ENCODE measurements around the gene SCAF1.

SCAF1 gene

DNA sequence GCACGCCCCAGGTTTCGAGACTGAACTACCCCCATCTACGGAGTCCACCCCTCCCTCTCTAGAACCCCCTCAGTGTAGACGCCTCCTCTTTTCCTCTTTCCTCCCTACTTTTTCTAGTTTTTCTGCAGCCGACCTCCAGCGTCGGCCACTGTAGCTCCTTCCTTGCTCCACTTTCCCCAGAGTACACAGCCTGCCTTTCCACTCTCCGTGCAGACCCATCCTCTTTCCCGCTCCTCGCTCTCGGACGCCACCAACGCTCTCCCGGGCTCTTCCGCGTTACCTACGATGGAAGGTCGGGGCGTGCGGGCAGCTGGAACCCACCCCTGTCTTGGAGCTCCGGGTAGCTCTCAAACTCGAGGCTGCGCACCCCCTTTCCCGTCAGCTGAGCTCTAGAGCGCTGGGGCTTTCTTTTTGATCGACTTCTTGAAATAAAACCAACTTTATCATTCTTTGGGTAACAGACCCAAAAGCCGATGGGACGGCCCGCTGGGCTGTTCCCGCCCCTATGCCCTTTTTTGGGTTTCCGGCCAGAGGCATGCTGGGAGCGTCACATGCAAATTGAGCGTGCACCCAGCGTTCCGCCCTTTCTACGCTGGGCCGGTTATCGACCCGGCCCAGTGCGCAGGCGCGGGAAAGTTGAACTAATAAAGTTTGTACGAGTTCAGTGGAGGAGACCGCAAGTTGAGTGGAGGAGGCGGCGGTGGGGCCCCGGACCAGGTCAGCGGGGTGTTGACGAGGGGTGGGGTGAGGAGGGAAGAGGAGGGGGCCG is 23.5 kb downstream of the SCAF1 start, which contains the start of the genes BCL2L12 and IRF3:
BCL2L12 (plus strand) TSS at position 583 of the 769 bp plus-strand sequence. CDS start 760 bp downstream, outside the sequence.
IRF3 (minus strand) TSS at position 507 of the 769 bp plus-strand sequence. CDS start 1,019 bp downstream, outside the sequence.
- peak; percentile 96 for DNase-seq (ENCODE audit: low spot score)

- DNase-seq (ENCODE audit: low spot score) = no peak
These were observed 24.1 kb downstream of the SCAF1 start for GRCh38 chr19:49666120-49666444.

GRCh38 chr19:49667473-49667872 is 25.5 kb downstream of the SCAF1 start:
- no peak for DNase-seq (ENCODE audit: low spot score)

GRCh38 chr19:49669516-49669915 is 27.5 kb downstream of the SCAF1 start:
- DNase-seq (ENCODE audit: low spot score) = no peak

- peak; percentile 89 for DNase-seq (ENCODE audit: low spot score)
These were observed 30.3 kb downstream of the SCAF1 start for GRCh38 chr19:49672131-49672919.

DNA sequence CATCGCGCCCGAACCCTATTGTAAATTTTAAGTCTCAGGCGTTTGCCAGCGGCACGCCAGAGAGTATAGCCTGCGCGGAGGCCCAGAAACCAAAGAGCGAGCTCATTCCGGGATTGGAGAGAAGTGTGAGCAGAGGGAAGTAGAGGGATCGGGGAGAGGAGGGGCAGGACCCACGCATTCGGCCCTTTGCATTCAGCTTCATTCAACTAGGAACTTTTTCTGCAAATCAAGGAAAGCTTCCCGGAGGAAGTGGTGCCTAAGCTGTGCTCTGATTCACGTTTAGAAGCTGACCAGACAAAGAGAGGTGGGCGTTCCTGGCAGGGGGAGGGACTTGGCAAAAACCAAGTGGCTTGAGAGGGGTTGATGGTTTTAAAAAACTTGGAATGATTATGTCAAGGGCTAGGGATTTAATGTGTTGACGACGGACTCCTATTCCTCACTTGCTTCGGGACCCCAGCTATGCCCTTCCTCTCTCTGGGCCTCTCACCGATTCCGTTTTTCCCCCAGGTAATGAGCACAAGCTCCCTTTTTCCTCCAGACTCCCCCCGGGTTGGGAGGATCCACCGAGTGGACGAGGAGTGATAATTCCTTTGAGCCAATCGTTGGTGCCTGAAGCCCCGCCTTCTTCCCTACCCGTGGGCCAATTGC is 34.3 kb downstream of the SCAF1 start:
- DNase-seq (ENCODE audit: low spot score) = peak; percentile 95

- DNase-seq (ENCODE audit: low spot score) = peak; percentile 100
These were observed 34.8 kb downstream of the SCAF1 start for GRCh38 chr19:49676784-49677230.

DNA sequence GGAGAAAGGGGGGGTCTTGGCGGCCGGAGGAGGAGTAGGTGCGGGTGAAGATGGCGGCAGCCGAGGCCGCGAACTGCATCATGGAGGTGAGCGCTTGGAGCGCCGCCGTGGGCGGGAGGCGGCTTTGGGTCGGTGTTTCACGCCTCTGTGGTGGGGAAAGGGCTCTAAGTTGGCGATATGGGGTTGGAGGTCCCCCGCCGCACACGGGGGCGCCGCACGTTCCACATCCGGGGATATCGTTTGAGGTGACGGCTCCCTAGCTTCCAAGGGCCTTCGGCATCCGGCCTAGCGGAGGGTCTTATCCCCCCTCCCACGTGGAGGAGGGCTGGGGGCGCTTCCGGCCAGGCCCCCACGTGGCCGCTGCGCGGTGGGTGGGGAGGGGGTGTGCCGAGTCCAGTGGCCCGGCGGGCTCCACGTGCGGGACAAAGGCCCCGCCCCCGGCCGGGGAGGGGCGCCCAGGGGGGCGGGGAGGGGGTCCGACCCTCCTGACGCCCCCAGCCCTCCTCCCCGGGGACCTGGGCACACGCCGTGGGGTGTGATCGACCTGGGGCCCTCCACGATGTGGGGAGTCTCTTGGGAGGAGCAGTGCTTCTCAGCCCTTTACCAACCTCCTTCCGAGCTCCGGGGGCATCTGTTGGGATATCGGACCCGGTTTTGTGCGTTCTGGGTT is 35.4 kb downstream of the SCAF1 start, which contains the start of gene PRMT1:
PRMT1 (plus strand) TSS at position 41 of the 670 bp plus-strand sequence; CDS start at position 51, 10 bp downstream.
- DNase-seq (ENCODE audit: low spot score) = no peak

- DNase-seq (ENCODE audit: low spot score) = peak; percentile 69
These were observed 36.1 kb downstream of the SCAF1 start for GRCh38 chr19:49677901-49678674.

GRCh38 chr19:49678985-49679770 is 37.2 kb downstream of the SCAF1 start:
- DNase-seq (ENCODE audit: low spot score) = no peak

DNA sequence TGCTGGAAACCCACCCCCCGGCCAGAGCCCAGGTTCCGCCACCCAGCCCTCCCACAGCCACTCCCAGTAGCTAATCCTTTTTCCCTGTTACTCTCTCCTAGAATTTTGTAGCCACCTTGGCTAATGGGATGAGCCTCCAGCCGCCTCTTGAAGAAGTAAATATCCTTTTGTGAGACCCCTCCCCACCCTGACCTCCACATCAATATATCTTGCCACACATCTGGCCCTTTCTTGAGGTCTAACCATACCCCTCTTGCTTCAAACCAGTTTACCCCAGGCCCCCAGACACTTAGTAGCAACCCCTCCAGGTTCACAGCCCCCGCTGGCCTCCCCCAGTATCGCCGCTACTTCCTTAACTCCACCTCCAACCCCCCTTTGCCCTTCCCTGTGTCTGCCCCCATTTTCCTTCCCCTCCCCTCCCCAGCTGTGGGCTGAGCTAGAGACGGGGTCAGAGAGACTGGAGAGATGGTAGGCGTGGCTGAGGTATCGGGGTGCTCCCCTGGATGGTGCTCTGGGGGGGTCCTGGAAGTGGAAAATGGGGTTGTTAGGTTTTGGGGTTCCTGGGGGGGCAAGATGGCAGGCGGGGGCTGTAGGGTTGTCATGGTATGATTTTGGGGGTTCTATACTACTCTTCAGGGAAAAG is 37.9 kb downstream of the SCAF1 start:
- no peak for DNase-seq (ENCODE audit: low spot score)

- peak; percentile 81 for DNase-seq (ENCODE audit: low spot score)
These were observed 38.7 kb downstream of the SCAF1 start for GRCh38 chr19:49680421-49681351.

DNA sequence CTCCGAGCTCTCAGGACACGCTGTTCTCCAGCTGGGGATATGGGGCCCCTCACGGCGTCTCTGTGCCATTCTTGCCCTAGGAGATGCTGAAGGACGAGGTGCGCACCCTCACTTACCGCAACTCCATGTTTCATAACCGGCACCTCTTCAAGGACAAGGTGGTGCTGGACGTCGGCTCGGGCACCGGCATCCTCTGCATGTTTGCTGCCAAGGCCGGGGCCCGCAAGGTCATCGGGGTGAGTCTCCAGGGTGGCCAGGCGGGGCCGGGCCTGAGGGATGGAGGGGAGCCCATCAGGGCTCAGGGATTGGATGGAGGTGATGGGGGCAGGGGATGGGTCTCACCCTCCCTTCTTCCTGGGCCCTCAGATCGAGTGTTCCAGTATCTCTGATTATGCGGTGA is 39.8 kb downstream of the SCAF1 start:
- DNase-seq (ENCODE audit: low spot score) = no peak

DNA sequence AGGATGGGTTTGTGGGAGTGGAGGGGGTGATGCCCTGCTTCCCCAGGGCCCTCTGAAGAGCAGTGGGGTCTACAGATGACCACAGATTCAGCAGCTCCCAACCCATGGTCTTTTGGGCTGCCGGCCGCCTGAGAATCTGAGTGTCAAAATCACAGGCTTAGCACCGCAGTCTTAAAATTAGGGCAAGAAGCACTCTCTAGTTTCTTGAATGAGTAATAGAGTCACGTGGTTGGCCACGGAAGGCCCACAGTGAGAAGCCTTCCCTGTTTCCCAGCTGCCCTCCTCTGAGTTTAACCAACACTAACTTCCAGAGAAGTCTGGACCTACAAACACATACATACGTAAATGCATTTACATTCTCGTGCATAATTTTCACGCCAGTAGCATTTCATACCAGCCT is 40.3 kb downstream of the SCAF1 start:
- DNase-seq (ENCODE audit: low spot score) = no peak

DNA sequence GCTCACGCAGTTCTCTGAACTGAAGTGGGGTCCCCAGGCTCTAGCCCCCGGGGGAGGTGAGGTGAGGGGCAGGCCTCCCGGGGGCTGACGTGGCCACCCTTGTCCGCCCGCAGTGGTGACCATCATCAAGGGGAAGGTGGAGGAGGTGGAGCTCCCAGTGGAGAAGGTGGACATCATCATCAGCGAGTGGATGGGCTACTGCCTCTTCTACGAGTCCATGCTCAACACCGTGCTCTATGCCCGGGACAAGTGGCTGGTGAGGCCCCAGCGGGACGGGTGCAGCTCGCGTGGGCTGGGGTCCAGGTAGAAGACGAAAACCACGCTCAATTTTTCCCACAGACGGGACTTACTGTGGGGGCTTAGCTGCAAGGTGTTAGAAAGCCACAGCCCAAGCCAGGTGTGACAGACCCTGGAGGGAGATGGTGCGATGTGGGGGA is 41.8 kb downstream of the SCAF1 start:
- DNase-seq (ENCODE audit: low spot score) = no peak

GRCh38 chr19:49684251-49684982 is 42.4 kb downstream of the SCAF1 start:
- no peak for DNase-seq (ENCODE audit: low spot score)

GRCh38 chr19:49684983-49685553 is 43.1 kb downstream of the SCAF1 start:
- no peak for DNase-seq (ENCODE audit: low spot score)

Measured in SW480 (cell line).